Right cardiac atrium (tissue), 5 donors: ENCODE data around the gene VAX1. TPM values are rescaled to one million over a fixed set of nuclear protein-coding genes. Genes with fewer than 3 reads are reported as not detected.
"Not testable (repeated sequence)": the region's sequence is repeated elsewhere in the genome, so short reads cannot be mapped to it uniquely, and the experiment has no call there.

ENCODE experiments used
- ATAC-seq, 2 donors: fragments of 200-7000 bp; cut with Tn5 transposase; one replicate each; pipeline versions ENCODE4 v1.8.0 to v1.9.1; 2020; ENCODE audit warnings: moderate library complexity in 2 of 2, mild to moderate bottlenecking in 1 of 2
- DNase-seq, 3 donors: peaks; one replicate each; pipeline ENCODE4 v3.0.0-alpha.2; 2020
- H3K27ac ChIP-seq: one replicate; pipeline ENCODE4 v1.5.1; 2013; ENCODE audit warnings: mild to moderate bottlenecking, low read length, control low read depth, moderate library complexity
- H3K27me3 ChIP-seq: one replicate; pipeline ENCODE4 v1.6.1; 2013; ENCODE audit not compliant: control insufficient read depth, insufficient read depth
- H3K4me1 ChIP-seq: one replicate; pipeline ENCODE4 v1.6.1; 2013; ENCODE audit warnings: low read length; ENCODE audit not compliant: control insufficient read depth, insufficient read depth
- H3K4me3 ChIP-seq: one replicate; pipeline ENCODE4 v1.5.1; 2013; ENCODE audit warnings: low read length, control low read depth
- H3K9me3 ChIP-seq: one replicate; pipeline ENCODE4 v1.6.1; 2013; ENCODE audit warnings: low read length; ENCODE audit not compliant: control insufficient read depth
- WGBS: extraction: QIAGEN DNeasy Blood & Tissue Kit; methylation state at CpG from one replicate; pipeline ENCODE4 v1.1.7; 2013; 5-methylcytosine and 5-hydroxymethylcytosine counted together
- intact Hi-C, 4 donors: fragments of 100-400 bp; cut with DNase I; formaldehyde crosslinking; loops; one replicate each; pipeline versions ENCODE4 v1.11.0 to v1.14.0; 2022 to 2023
- microRNA-seq, 2 donors: library from miRNA; unstranded; fragments of <30 nt; microRNA quantifications; one replicate each; pipeline ENCODE4 v1.2.0, GENCODE V29; 2020 to 2021
- polyA plus RNA-seq: library from polyadenylated mRNA; stranded (reverse); fragments of 200-250 nt; gene quantifications from one replicate; pipeline ENCODE4 v1.2.3, GENCODE V29; 2013
- total RNA-seq, 4 donors: library from RNA; stranded (reverse); fragmentation: NEBNext Ultra II Directional; extraction: Animal tissue kit (Norgen Biotek cat#: 25700); gene quantifications; one replicate each; pipeline ENCODE4 v1.2.1, GENCODE V29; 2021
- donor health status: healthy with polysubstance abuse.
- donor health status: DM: no; HTN: yes; CAD: no.
- donor health status: DM: no; HTN: no; CAD: no.
- donor health status: DM: no; HTN: yes; CAD: no; lungs with severe emphysema.
- donor health status: DM: yes; HTN: yes; CAD: no.

Gene VAX1
- total and polyA plus RNA-seq, 5 donors, result not detected

- no peak for DNase-seq
- no peak for ATAC-seq
- H3K4me3 ChIP-seq, result no peak overlapping the region
- intact Hi-C loops, result no loop called here
- no peaks in the 10 kb centered on the region for H3K4me1 ChIP-seq
- peaks cover 2% of the 10 kb centered on the region for H3K9me3 ChIP-seq
- no peak overlapping the region for H3K27ac ChIP-seq
- 57% methylated on average over 9 of the region's 9 CpGs for WGBS
- H3K27me3 ChIP-seq, result no peaks in the 10 kb centered on the region
These were observed 43.2 kb downstream of the VAX1 start for GRCh38 chr10:117094856-117095255.

GRCh38 chr10:117092386-117092785 is 45.7 kb downstream of the VAX1 start:
- WGBS, result 72% methylated on average over 6 of the region's 6 CpGs
- H3K9me3 ChIP-seq, result peaks cover 2% of the 10 kb centered on the region
- no peak overlapping the region for H3K27ac ChIP-seq
- DNase-seq (no peak), ATAC-seq (no peak)
- H3K27me3 ChIP-seq, result no peaks in the 10 kb centered on the region
- H3K4me1 ChIP-seq, result no peaks in the 10 kb centered on the region
- intact Hi-C loops, result no loop called here
- H3K4me3 ChIP-seq, result no peak overlapping the region

DNA sequence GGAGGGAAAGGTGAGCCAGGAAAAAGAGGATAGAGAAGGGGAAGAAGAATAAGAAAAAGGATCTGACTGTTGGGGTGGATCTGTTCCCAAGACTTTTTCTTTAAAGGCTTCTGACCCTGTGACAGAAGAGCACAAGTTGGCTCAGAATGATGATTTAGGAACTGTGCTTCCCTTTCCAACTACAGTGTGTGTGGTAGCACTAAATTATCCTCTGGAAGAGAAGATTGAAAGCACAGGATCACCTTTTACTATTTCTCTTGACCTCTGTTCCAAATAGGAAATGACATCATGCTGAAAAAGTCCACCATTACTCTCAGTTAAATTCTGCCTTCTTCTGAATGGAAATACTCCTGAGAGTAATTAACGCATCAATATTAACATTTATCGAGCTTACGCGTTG is 47.2 kb downstream of the VAX1 start:
- no peaks in the 10 kb centered on the region for H3K27me3 ChIP-seq
- no peak overlapping the region for H3K27ac ChIP-seq
- H3K9me3 ChIP-seq, result peaks cover 2% of the 10 kb centered on the region
- no peak overlapping the region for H3K4me3 ChIP-seq
- 90% methylated on average over 4 of the region's 4 CpGs for WGBS
- no peak for ATAC-seq
- DNase-seq, result no peak
- intact Hi-C loops, result no loop called here
- H3K4me1 ChIP-seq, result no peaks in the 10 kb centered on the region

GRCh38 chr10:117087521-117087920 is 50.5 kb downstream of the VAX1 start:
- WGBS, result 82% methylated on average over 3 of the region's 3 CpGs
- H3K4me3 ChIP-seq, result no peak overlapping the region
- H3K9me3 ChIP-seq, result peaks cover 2% of the 10 kb centered on the region
- DNase-seq (no peak), ATAC-seq (no peak)
- H3K27ac ChIP-seq, result no peak overlapping the region
- intact Hi-C loops, result no loop called here
- H3K27me3 ChIP-seq, result no peaks in the 10 kb centered on the region
- no peaks in the 10 kb centered on the region for H3K4me1 ChIP-seq

- Histone ChIP-seq H3K4me1 (no peaks in the 10 kb centered on the region), H3K4me3 (no peak overlapping the region), H3K9me3 (peaks cover under 1% of the 10 kb centered on the region), H3K27ac (no peak overlapping the region), H3K27me3 (no peaks in the 10 kb centered on the region)
- DNase-seq (no peak), ATAC-seq (no peak)
- 81% methylated on average over 3 of the region's 3 CpGs for WGBS
- intact Hi-C loops, result no loop called here
These were observed 51.5 kb downstream of the VAX1 start for GRCh38 chr10:117086546-117086945.

DNA sequence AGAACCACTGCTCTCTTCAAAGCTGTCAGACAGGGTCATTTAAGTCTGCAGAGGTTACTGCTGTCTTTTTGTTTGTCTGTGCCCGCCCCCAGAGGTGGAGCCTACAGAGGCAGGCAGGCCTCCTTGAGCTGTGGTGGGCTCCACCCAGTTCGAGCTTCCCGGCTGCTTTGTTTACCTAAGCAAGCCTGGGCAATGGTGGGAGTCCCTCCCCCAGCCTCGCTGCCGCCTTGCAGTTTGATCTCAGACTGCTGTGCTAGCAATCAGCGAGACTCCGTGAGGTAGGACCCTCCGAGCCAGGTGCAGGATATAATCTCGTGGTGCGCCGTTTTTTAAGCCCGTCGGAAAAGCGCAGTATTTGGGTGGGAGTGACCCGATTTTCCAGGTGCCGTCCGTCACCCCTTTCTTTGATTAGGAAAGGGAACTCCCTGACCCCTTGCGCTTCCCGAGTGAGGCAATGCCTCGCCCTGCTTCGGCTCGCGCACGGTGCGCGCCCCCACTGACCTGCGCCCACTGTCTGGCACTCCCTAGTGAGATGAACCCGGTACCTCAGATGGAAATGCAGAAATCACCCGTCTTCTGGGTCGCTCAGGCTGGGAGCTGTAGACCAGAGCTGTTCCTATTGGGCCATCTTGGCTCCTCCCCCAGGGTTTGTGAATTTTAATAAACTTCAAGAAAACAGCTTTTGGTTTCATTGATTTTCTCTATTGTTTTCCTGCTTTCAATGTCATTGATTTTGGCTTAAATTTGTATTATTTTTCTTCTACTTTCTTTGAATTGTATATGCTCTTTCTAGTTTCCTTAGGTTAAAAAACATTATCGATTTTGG is 53.4 kb downstream of the VAX1 start:
- DNase-seq, H3K4me1 ChIP-seq, H3K4me3 ChIP-seq, H3K27me3 ChIP-seq, ATAC-seq, intact Hi-C loops, H3K9me3 ChIP-seq, H3K27ac ChIP-seq: not testable (repeated sequence)
- WGBS, result 76% methylated on average over 28 of the region's 31 CpGs

Small RNAs within 50 kb of the gene (microRNA-seq; reads per million reads assigned to microRNA genes)
- 0 reads per million in 2 donors for gene MIR3663

Other genes with a start within 250 kb of the VAX1 start
- 1 to 10 TPM; 4.9 to 7.9 (median 6.3) TPM for gene SHTN1, start 133.1 kb downstream of the VAX1 start, total RNA-seq
- 1.5 TPM for gene SHTN1, start 133.1 kb downstream of the VAX1 start, polyA plus RNA-seq
- gene KCNK18, start 59.2 kb upstream of the VAX1 start, total RNA-seq, result not detected
- gene KCNK18, start 59.2 kb upstream of the VAX1 start, polyA plus RNA-seq, result not detected
- gene SLC18A2, start 102.8 kb upstream of the VAX1 start, total RNA-seq, result under 1 TPM; 0.09 to 0.40 (median 0.21) TPM
- gene SLC18A2, start 102.8 kb upstream of the VAX1 start, polyA plus RNA-seq, result 0.07 TPM
- 10 to 100 TPM; 17.5 to 25.9 (median 24.4) TPM for gene PDZD8, start 237.2 kb upstream of the VAX1 start, total RNA-seq
- gene PDZD8, start 237.2 kb upstream of the VAX1 start, polyA plus RNA-seq, result 3.7 TPM